A549 treated with ZK216348 at 1 μM for 4 hours (cell line): Measurements from ENCODE around the gene HSPB1. TPM values are rescaled to one million over a fixed set of nuclear protein-coding genes. Genes with fewer than 3 reads are reported as not detected.

Experiments
- total RNA-seq: library from RNA; stranded (reverse); fragments of 200-300 nt; extraction: Qiagen RNA extraction; gene quantifications from 5 replicates; pipeline ENCODE4 v1.2.3, GENCODE V29; 2022; ENCODE audit warnings: low read depth

Gene HSPB1
- 686 to 1,427 TPM (median 1,208 TPM) in 5 replicates for total RNA-seq

GRCh38 chr7:76302347-76303201, at the start of gene HSPB1:
Gene HSPB1, plus strand, starts transcription at chr7:76302673. Its CDS starts 40 bp downstream, at chr7:76302713.

Other genes with a start within 250 kb of the HSPB1 start
- gene SRRM3, start 100.8 kb upstream of the HSPB1 start, total RNA-seq: 5.8 to 11.6 TPM (median 10.0 TPM) in 5 replicates
- 170 to 261 TPM (median 253 TPM) in 5 replicates for gene YWHAG, start 56.3 kb downstream of the HSPB1 start, total RNA-seq
- gene SSC4D, start 107.0 kb downstream of the HSPB1 start, total RNA-seq: 0.92 to 2.2 TPM (median 1.0 TPM) in 5 replicates
- 13.1 to 23.3 TPM (median 18.2 TPM) in 5 replicates for gene ZP3, start 122.3 kb downstream of the HSPB1 start, total RNA-seq
- 22.2 to 43.7 TPM (median 36.2 TPM) in 5 replicates for gene DTX2, start 159.0 kb downstream of the HSPB1 start, total RNA-seq
- gene UPK3B, start 207.9 kb downstream of the HSPB1 start, total RNA-seq: 8.1 to 18.7 TPM (median 17.6 TPM) in 5 replicates
- gene SPDYE16, start 240.6 kb downstream of the HSPB1 start, total RNA-seq: not detected in 5 replicates